Activated T-helper 17 cell treated with anti-CD3 and anti-CD28 coated beads, Interleukin-2, amount 50 U/mL, for 72 hours (primary cell): ENCODE data around the gene GARIN5A. TPM values are rescaled to one million over a fixed set of nuclear protein-coding genes. Genes with fewer than 3 reads are reported as not detected.
A peak's percentile ranks its signal among the peaks of the same experiment; 100 is the strongest.

Experiments
- ATAC-seq: fragments of 150-1000 bp; cut with Tn5 transposase; replicated peaks from 2 replicates; pipeline ENCODE4 v1.10.0; 2021; ENCODE audit warnings: mild to moderate bottlenecking, moderate library complexity
- H3K27ac Mint-ChIP-seq: one replicate; pipeline ENCODE4 v1.8.0; 2022; ENCODE audit warnings: mixed read lengths
- H3K27me3 Mint-ChIP-seq: one replicate; pipeline ENCODE4 v1.8.0; 2022; ENCODE audit warnings: mixed read lengths
- H3K36me3 Mint-ChIP-seq: one replicate; pipeline ENCODE4 v1.8.0; 2022; ENCODE audit warnings: low read depth, mild to moderate bottlenecking, mixed read lengths
- H3K4me1 Mint-ChIP-seq: one replicate; pipeline ENCODE4 v1.8.0; 2022; ENCODE audit warnings: mixed read lengths
- H3K4me3 Mint-ChIP-seq: one replicate; pipeline ENCODE4 v1.8.0; 2022; ENCODE audit warnings: mild to moderate bottlenecking, mixed read lengths
- H3K9me3 Mint-ChIP-seq: one replicate; pipeline ENCODE4 v1.8.0; 2022; ENCODE audit warnings: mixed read lengths
- total RNA-seq, 2 donors: library from RNA; stranded (reverse); gene quantifications; one replicate each; pipeline ENCODE4 v1.2.3, GENCODE V29; 2022

Gene GARIN5A
- total RNA-seq, 2 donors from 2014 or later = 0.39 to 1.2 TPM

- Mint-ChIP-seq H3K4me3 (no peak overlapping the region), H3K9me3 (no peaks in the 10 kb centered on the region), H3K4me1 (no peaks in the 10 kb centered on the region), H3K27ac (no peak overlapping the region), H3K27me3 (peaks cover 7% of the 10 kb centered on the region), H3K36me3 (no peaks in the 10 kb centered on the region)
- no peak for ATAC-seq
Observed at GRCh38 chr19:50467566-50467965, 9.1 kb downstream of the GARIN5A start.

- no peaks in the 10 kb centered on the region for H3K4me1 Mint-ChIP-seq
- no peaks in the 10 kb centered on the region for H3K9me3 Mint-ChIP-seq
- no peaks in the 10 kb centered on the region for H3K36me3 Mint-ChIP-seq
- H3K4me3 Mint-ChIP-seq = no peak overlapping the region
- H3K27ac Mint-ChIP-seq = no peak overlapping the region
- H3K27me3 Mint-ChIP-seq = peaks cover 7% of the 10 kb centered on the region
- no peak for ATAC-seq
Observed at GRCh38 chr19:50466706-50467039, 10.0 kb downstream of the GARIN5A start.

- Mint-ChIP-seq H3K4me1 (peaks cover 4% of the 10 kb centered on the region), H3K27me3 (peaks cover 7% of the 10 kb centered on the region), H3K9me3 (no peaks in the 10 kb centered on the region), H3K4me3 (no peak overlapping the region), H3K27ac (no peak overlapping the region), H3K36me3 (no peaks in the 10 kb centered on the region)
- no peak for ATAC-seq
Observed at GRCh38 chr19:50465986-50466705, 10.5 kb downstream of the GARIN5A start.

GRCh38 chr19:50465000-50465399, 11.6 kb downstream of the GARIN5A start:
- Mint-ChIP-seq H3K36me3 (no peaks in the 10 kb centered on the region), H3K9me3 (no peaks in the 10 kb centered on the region), H3K27ac (no peak overlapping the region), H3K27me3 (peaks cover 7% of the 10 kb centered on the region), H3K4me3 (no peak overlapping the region), H3K4me1 (peaks cover 11% of the 10 kb centered on the region)
- ATAC-seq = no peak

GRCh38 chr19:50464348-50464747, 12.3 kb downstream of the GARIN5A start:
- no peak overlapping the region for H3K27ac Mint-ChIP-seq
- H3K4me1 Mint-ChIP-seq = peaks cover 12% of the 10 kb centered on the region
- H3K9me3 Mint-ChIP-seq = no peaks in the 10 kb centered on the region
- H3K4me3 Mint-ChIP-seq = no peak overlapping the region
- no peaks in the 10 kb centered on the region for H3K36me3 Mint-ChIP-seq
- peaks cover 7% of the 10 kb centered on the region for H3K27me3 Mint-ChIP-seq
- no peak for ATAC-seq

- Mint-ChIP-seq H3K4me3 (no peak overlapping the region), H3K27ac (no peak overlapping the region), H3K9me3 (no peaks in the 10 kb centered on the region), H3K27me3 (peaks cover 4% of the 10 kb centered on the region), H3K36me3 (no peaks in the 10 kb centered on the region), H3K4me1 (peaks cover 12% of the 10 kb centered on the region)
- ATAC-seq = no peak
Observed at GRCh38 chr19:50462970-50463369, 13.7 kb downstream of the GARIN5A start.

- H3K27me3 Mint-ChIP-seq = peaks cover 8% of the 10 kb centered on the region
- no peak overlapping the region for H3K4me3 Mint-ChIP-seq
- no peaks in the 10 kb centered on the region for H3K9me3 Mint-ChIP-seq
- no peaks in the 10 kb centered on the region for H3K36me3 Mint-ChIP-seq
- peak; percentile 74 for ATAC-seq
- peak overlapping the region; percentile 57 for H3K27ac Mint-ChIP-seq
- peaks cover 12% of the 10 kb centered on the region for H3K4me1 Mint-ChIP-seq
Observed at GRCh38 chr19:50461066-50461875, 15.4 kb downstream of the GARIN5A start.

GRCh38 chr19:50460161-50460765, 16.4 kb downstream of the GARIN5A start:
- ATAC-seq = peak; percentile 80
- Mint-ChIP-seq H3K9me3 (no peaks in the 10 kb centered on the region), H3K36me3 (no peaks in the 10 kb centered on the region), H3K4me3 (peak overlapping the region; percentile 50), H3K27ac (no peak overlapping the region), H3K27me3 (peaks cover 15% of the 10 kb centered on the region), H3K4me1 (peaks cover 12% of the 10 kb centered on the region)

GRCh38 chr19:50459638-50460037, 17.0 kb downstream of the GARIN5A start:
- H3K4me1 Mint-ChIP-seq = peaks cover 12% of the 10 kb centered on the region
- H3K9me3 Mint-ChIP-seq = no peaks in the 10 kb centered on the region
- H3K4me3 Mint-ChIP-seq = peak overlapping the region; percentile 50
- peaks cover 15% of the 10 kb centered on the region for H3K27me3 Mint-ChIP-seq
- ATAC-seq = no peak
- no peak overlapping the region for H3K27ac Mint-ChIP-seq
- H3K36me3 Mint-ChIP-seq = no peaks in the 10 kb centered on the region

GRCh38 chr19:50459067-50459456, 17.6 kb downstream of the GARIN5A start:
- ATAC-seq = no peak
- H3K9me3 Mint-ChIP-seq = no peaks in the 10 kb centered on the region
- no peak overlapping the region for H3K4me3 Mint-ChIP-seq
- H3K4me1 Mint-ChIP-seq = peaks cover 12% of the 10 kb centered on the region
- no peak overlapping the region for H3K27ac Mint-ChIP-seq
- H3K27me3 Mint-ChIP-seq = peaks cover 15% of the 10 kb centered on the region
- no peaks in the 10 kb centered on the region for H3K36me3 Mint-ChIP-seq

- no peak overlapping the region for H3K27ac Mint-ChIP-seq
- H3K36me3 Mint-ChIP-seq = no peaks in the 10 kb centered on the region
- no peak overlapping the region for H3K4me3 Mint-ChIP-seq
- peaks cover 12% of the 10 kb centered on the region for H3K4me1 Mint-ChIP-seq
- no peaks in the 10 kb centered on the region for H3K9me3 Mint-ChIP-seq
- no peak for ATAC-seq
- H3K27me3 Mint-ChIP-seq = peaks cover 15% of the 10 kb centered on the region
Observed at GRCh38 chr19:50458396-50459066, 18.1 kb downstream of the GARIN5A start.

- ATAC-seq = no peak
- no peak overlapping the region for H3K4me3 Mint-ChIP-seq
- H3K36me3 Mint-ChIP-seq = no peaks in the 10 kb centered on the region
- H3K27me3 Mint-ChIP-seq = peaks cover 11% of the 10 kb centered on the region
- no peaks in the 10 kb centered on the region for H3K9me3 Mint-ChIP-seq
- peaks cover 12% of the 10 kb centered on the region for H3K4me1 Mint-ChIP-seq
- H3K27ac Mint-ChIP-seq = no peak overlapping the region
Observed at GRCh38 chr19:50457300-50457699, 19.3 kb downstream of the GARIN5A start.

- Mint-ChIP-seq H3K27me3 (peaks cover 11% of the 10 kb centered on the region), H3K27ac (no peak overlapping the region), H3K9me3 (no peaks in the 10 kb centered on the region), H3K36me3 (no peaks in the 10 kb centered on the region), H3K4me3 (no peak overlapping the region), H3K4me1 (peaks cover 6% of the 10 kb centered on the region)
- ATAC-seq = no peak
Observed at GRCh38 chr19:50455992-50456391, 20.7 kb downstream of the GARIN5A start.

GRCh38 chr19:50453243-50453642, 23.4 kb downstream of the GARIN5A start:
- Mint-ChIP-seq H3K27me3 (peaks cover 14% of the 10 kb centered on the region), H3K4me1 (no peaks in the 10 kb centered on the region), H3K36me3 (no peaks in the 10 kb centered on the region), H3K27ac (no peak overlapping the region), H3K9me3 (no peaks in the 10 kb centered on the region), H3K4me3 (no peak overlapping the region)
- no peak for ATAC-seq
